OCI-LY1 (cell line): ENCODE measurements around the gene RFX5.

Experiments used
- H2AFZ ChIP-seq: fragments of 200-600 bp; sonication (generic), shearing (Covaris generic); 2 replicates; pipeline ENCODE4 v1.6.0; 2014; ENCODE audit warnings: antibody characterized with exemption, mild to moderate bottlenecking, low read length
- H3F3A ChIP-seq: fragments of 200-600 bp; sonication (generic), shearing (Covaris generic); 2 replicates; pipeline ENCODE4 v1.6.0; 2014; ENCODE audit warnings: mild to moderate bottlenecking, antibody characterized with exemption, low read length, moderate library complexity; ENCODE audit not compliant: insufficient read depth
- H3K27ac ChIP-seq: fragments of 200-600 bp; sonication (generic); 2 replicates; pipeline ENCODE4 v1.5.1; 2014; ENCODE audit warnings: low read length, mixed run types, mild to moderate bottlenecking, low read depth; ENCODE audit not compliant: poor library complexity, severe bottlenecking
- H3K27me3 ChIP-seq: fragments of 200-600 bp; sonication (generic); 2 replicates; pipeline ENCODE4 v1.6.0; 2014; ENCODE audit warnings: antibody characterized with exemption, mild to moderate bottlenecking, low read length, moderate library complexity; ENCODE audit not compliant: insufficient read depth
- H3K36me3 ChIP-seq: fragments of 200-600 bp; sonication (generic); 2 replicates; pipeline ENCODE4 v1.6.1; 2014; ENCODE audit warnings: mild to moderate bottlenecking, antibody characterized with exemption, low read length, moderate library complexity, mixed read lengths; ENCODE audit not compliant: insufficient read depth
- H3K4me1 ChIP-seq: fragments of 200-600 bp; sonication (generic); 2 replicates; pipeline ENCODE4 v1.5.1; 2014; ENCODE audit warnings: mild to moderate bottlenecking, low read length, moderate library complexity; ENCODE audit not compliant: insufficient read depth, severe bottlenecking
- H3K4me2 ChIP-seq: fragments of 200-600 bp; sonication (generic), shearing (Covaris generic); 2 replicates; pipeline ENCODE4 v1.6.1; 2014; ENCODE audit warnings: low read length
- H3K4me3 ChIP-seq: fragments of 200-600 bp; sonication (generic); 2 replicates; pipeline ENCODE4 v1.5.1; 2014; ENCODE audit warnings: low read length, low read depth, mild to moderate bottlenecking, mixed read lengths; ENCODE audit not compliant: poor library complexity, severe bottlenecking
- H3K79me2 ChIP-seq: fragments of 200-600 bp; shearing (Covaris generic); 2 replicates; pipeline ENCODE4 v1.6.1; 2016; ENCODE audit warnings: mixed run types, low read length, mixed read lengths; ENCODE audit not compliant: insufficient read depth
- H3K9ac ChIP-seq: fragments of 200-600 bp; sonication (generic), shearing (Covaris generic); 2 replicates; pipeline ENCODE4 v1.6.1; 2014; ENCODE audit warnings: mild to moderate bottlenecking, low read length, mixed read lengths
- H3K9me2 ChIP-seq: fragments of 200-600 bp; sonication (generic), shearing (Covaris generic); 2 replicates; pipeline ENCODE4 v1.6.1; 2014; ENCODE audit warnings: low read depth, mild to moderate bottlenecking, low read length, mixed read lengths
- H3K9me3 ChIP-seq: fragments of 200-600 bp; shearing (Covaris generic); 2 replicates; pipeline ENCODE4 v1.6.1; 2014; ENCODE audit warnings: low read length, mixed read lengths
- H4K20me1 ChIP-seq: fragments of 200-600 bp; sonication (generic), shearing (Covaris generic); 2 replicates; pipeline ENCODE4 v1.6.0; 2016; ENCODE audit warnings: mild to moderate bottlenecking, low read length; ENCODE audit not compliant: insufficient read depth
- CTCF ChIP-seq: fragments of 200-600 bp; sonication (generic), shearing (Covaris generic); IDR thresholded peaks from 2 replicates; pipeline ENCODE4 v1.5.1; 2017; ENCODE audit warnings: mild to moderate bottlenecking, antibody characterized with exemption, low read length, moderate library complexity, mixed read lengths
- EZH2 ChIP-seq: fragments of 200-600 bp; sonication (generic), shearing (Covaris generic); IDR thresholded peaks from 2 replicates; pipeline ENCODE4 v1.8.0; 2017; ENCODE audit warnings: borderline replicate concordance, mixed run types, mild to moderate bottlenecking, antibody characterized with exemption, low read length, moderate library complexity, mixed read lengths

RFX5 gene

GRCh38 chr1:151318975-151319374, 28.1 kb downstream of the RFX5 start:
- no peaks in the 10 kb centered on the region for H3K27me3 ChIP-seq
- H3K79me2 ChIP-seq: no peaks in the 10 kb centered on the region
- no peak overlapping the region for H2AFZ ChIP-seq
- H3K4me1 ChIP-seq: no peaks in the 10 kb centered on the region
- H3K36me3 ChIP-seq: peaks cover 57% of the 10 kb centered on the region
- no peaks in the 10 kb centered on the region for H3K9me3 ChIP-seq
- no peak overlapping the region for H3K4me2 ChIP-seq
- H3K9me2 ChIP-seq: no peaks in the 10 kb centered on the region
- no peak overlapping the region for H3K27ac ChIP-seq
- no peaks in the 10 kb centered on the region for H3F3A ChIP-seq
- TF ChIP-seq CTCF (no peak), EZH2 (no peak)
- H3K9ac ChIP-seq: no peak overlapping the region
- no peaks in the 10 kb centered on the region for H4K20me1 ChIP-seq
- H3K4me3 ChIP-seq: no peak overlapping the region

- no peaks in the 10 kb centered on the region for H3K9me3 ChIP-seq
- no peak overlapping the region for H2AFZ ChIP-seq
- H3K4me3 ChIP-seq: no peak overlapping the region
- H3K9ac ChIP-seq: no peak overlapping the region
- H3K4me2 ChIP-seq: no peak overlapping the region
- H3K4me1 ChIP-seq: no peaks in the 10 kb centered on the region
- no peaks in the 10 kb centered on the region for H3F3A ChIP-seq
- H3K79me2 ChIP-seq: no peaks in the 10 kb centered on the region
- H3K27me3 ChIP-seq: no peaks in the 10 kb centered on the region
- no peaks in the 10 kb centered on the region for H3K9me2 ChIP-seq
- H3K27ac ChIP-seq: no peak overlapping the region
- H3K36me3 ChIP-seq: peaks cover 80% of the 10 kb centered on the region
- no peak for TF ChIP-seq CTCF
- TF ChIP-seq EZH2: no peak
- no peaks in the 10 kb centered on the region for H4K20me1 ChIP-seq
These were observed 31.4 kb downstream of the RFX5 start for GRCh38 chr1:151315565-151316235.

- no peaks in the 10 kb centered on the region for H3K9me2 ChIP-seq
- no peak for TF ChIP-seq EZH2
- TF ChIP-seq CTCF: no peak
- no peak overlapping the region for H3K27ac ChIP-seq
- no peak overlapping the region for H3K4me2 ChIP-seq
- no peaks in the 10 kb centered on the region for H3K9me3 ChIP-seq
- H3K27me3 ChIP-seq: no peaks in the 10 kb centered on the region
- H2AFZ ChIP-seq: no peak overlapping the region
- H4K20me1 ChIP-seq: no peaks in the 10 kb centered on the region
- H3K79me2 ChIP-seq: no peaks in the 10 kb centered on the region
- H3K4me1 ChIP-seq: no peaks in the 10 kb centered on the region
- H3F3A ChIP-seq: no peaks in the 10 kb centered on the region
- no peak overlapping the region for H3K9ac ChIP-seq
- no peak overlapping the region for H3K4me3 ChIP-seq
- peaks cover 74% of the 10 kb centered on the region for H3K36me3 ChIP-seq
These were observed 32.7 kb downstream of the RFX5 start for GRCh38 chr1:151314137-151314875.
